ENCODE results near the gene SUCO.

DNA sequence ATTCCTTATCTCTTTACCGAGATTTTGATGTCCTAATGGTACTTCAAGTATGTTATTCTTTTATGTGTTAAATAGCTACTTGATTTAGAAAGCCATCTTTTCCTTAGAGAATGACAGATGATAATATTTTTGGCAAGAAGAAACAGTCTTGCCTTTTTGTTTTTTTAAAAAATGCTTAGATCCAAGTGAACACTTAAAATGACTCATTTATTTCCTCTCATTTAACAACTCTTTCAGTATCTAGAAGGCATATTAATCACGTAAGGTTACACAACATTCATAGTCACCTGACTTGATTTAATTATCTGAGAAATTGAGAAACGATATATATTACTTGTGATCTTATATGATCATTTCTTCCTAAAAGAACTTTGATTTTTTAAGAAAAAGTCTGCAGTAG lies 52.4 kb downstream of the SUCO start:
- TF ChIP-seq POLR2A (IDR thresholded peaks at IDR 0.05) (no peak), EP300 (IDR thresholded peaks at IDR 0.05) (no peak)
- TF ChIP-seq, protein P1, sequence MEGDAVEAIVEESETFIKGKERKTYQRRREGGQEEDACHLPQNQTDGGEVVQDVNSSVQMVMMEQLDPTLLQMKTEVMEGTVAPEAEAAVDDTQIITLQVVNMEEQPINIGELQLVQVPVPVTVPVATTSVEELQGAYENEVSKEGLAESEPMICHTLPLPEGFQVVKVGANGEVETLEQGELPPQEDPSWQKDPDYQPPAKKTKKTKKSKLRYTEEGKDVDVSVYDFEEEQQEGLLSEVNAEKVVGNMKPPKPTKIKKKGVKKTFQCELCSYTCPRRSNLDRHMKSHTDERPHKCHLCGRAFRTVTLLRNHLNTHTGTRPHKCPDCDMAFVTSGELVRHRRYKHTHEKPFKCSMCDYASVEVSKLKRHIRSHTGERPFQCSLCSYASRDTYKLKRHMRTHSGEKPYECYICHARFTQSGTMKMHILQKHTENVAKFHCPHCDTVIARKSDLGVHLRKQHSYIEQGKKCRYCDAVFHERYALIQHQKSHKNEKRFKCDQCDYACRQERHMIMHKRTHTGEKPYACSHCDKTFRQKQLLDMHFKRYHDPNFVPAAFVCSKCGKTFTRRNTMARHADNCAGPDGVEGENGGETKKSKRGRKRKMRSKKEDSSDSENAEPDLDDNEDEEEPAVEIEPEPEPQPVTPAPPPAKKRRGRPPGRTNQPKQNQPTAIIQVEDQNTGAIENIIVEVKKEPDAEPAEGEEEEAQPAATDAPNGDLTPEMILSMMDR (IDR thresholded peaks at IDR 0.05) = no peak

Measured in gastroesophageal sphincter (tissue), 3 donors.